ENCODE results near the gene ERC2. TPM values are rescaled to one million over a fixed set of nuclear protein-coding genes. Genes with fewer than 3 reads are reported as not detected.

ERC2 gene
- total and polyA plus RNA-seq, 2 of the 8 experiments (the other 6 are each of a cell fraction or from before 2014, with no cell fraction given), result 16.4 to 22.8 TPM

GRCh38 chr3:56164436-56164835 lies 303.8 kb downstream of the ERC2 start (continued):
- TF ChIP-seq EP300 (IDR thresholded peaks at IDR 0.05; ENCODE audit: borderline replicate concordance in 1 of 2, low read depth in 2 of 2, low read length in 2 of 2), result no peak

Measured in H1 (cell line).